Smooth muscle cell (in vitro differentiated cells): Measurements from ENCODE around the gene HSBP1L1. TPM values are rescaled to one million over a fixed set of nuclear protein-coding genes. Genes with fewer than 3 reads are reported as not detected.

Experiments
- DNase-seq: peaks from one replicate; lab custom pipeline; 2025; ENCODE audit not compliant: unreplicated experiment; lab: John Stamatoyannopoulos, UW
- H2AFZ ChIP-seq: fragments of 200-600 bp; sonication (generic); 2 replicates; pipeline ENCODE4 v1.6.0; 2016; ENCODE audit warnings: antibody characterized with exemption, low read depth, mild to moderate bottlenecking
- H3F3A ChIP-seq: fragments of 200-600 bp; sonication (generic); 2 replicates; pipeline ENCODE4 v1.6.0; 2017; ENCODE audit warnings: antibody characterized with exemption, low read depth
- H3K27ac ChIP-seq: fragments of 200-600 bp; sonication (generic); 2 replicates; pipeline ENCODE4 v1.5.1; 2016; ENCODE audit warnings: low read depth, mild to moderate bottlenecking
- H3K27me3 ChIP-seq: fragments of 200-600 bp; sonication (generic); 2 replicates; pipeline ENCODE4 v1.6.1; 2016; ENCODE audit warnings: low read depth, mild to moderate bottlenecking
- H3K36me3 ChIP-seq: fragments of 200-600 bp; sonication (generic); 2 replicates; pipeline ENCODE4 v1.5.1; 2016; ENCODE audit warnings: low read depth
- H3K4me1 ChIP-seq: fragments of 200-600 bp; sonication (generic); 2 replicates; pipeline ENCODE4 v1.5.1; 2016; ENCODE audit warnings: low read depth
- H3K4me2 ChIP-seq: fragments of 200-600 bp; sonication (generic); 2 replicates; pipeline ENCODE4 v1.6.0; 2016; ENCODE audit warnings: mild to moderate bottlenecking
- H3K4me3 ChIP-seq: fragments of 200-600 bp; sonication (generic); 2 replicates; pipeline ENCODE4 v1.5.1; 2016; ENCODE audit warnings: mild to moderate bottlenecking
- H3K79me2 ChIP-seq: fragments of 200-600 bp; sonication (generic); 2 replicates; pipeline ENCODE4 v1.6.0; 2016; ENCODE audit warnings: low read depth, mild to moderate bottlenecking
- H3K9ac ChIP-seq: fragments of 200-600 bp; sonication (generic); 2 replicates; pipeline ENCODE4 v1.6.0; 2016; ENCODE audit warnings: low read depth
- H3K9me3 ChIP-seq: fragments of 200-600 bp; sonication (generic); replicated peaks from 2 replicates; pipeline ENCODE4 v1.5.1; 2016; ENCODE audit warnings: low read depth
- H4K20me1 ChIP-seq: fragments of 200-600 bp; sonication (generic); 2 replicates; pipeline ENCODE4 v1.6.0; 2016; ENCODE audit warnings: low read depth
- WGBS: methylation state at CpG from one replicate; pipeline ENCODE4 v1.1.7; 2016; ENCODE audit warnings: low lambda C conversion rate; 5-methylcytosine and 5-hydroxymethylcytosine counted together
- polyA plus RNA-seq: library from polyadenylated mRNA; unstranded; fragments of >200 nt; fragmentation: Nextera tagmentation; extraction: Ambion mirVana; gene quantifications from 2 replicates; pipeline ENCODE4 v1.2.1, GENCODE V29; 2016
- total RNA-seq: library from RNA; depleted of rRNA; stranded (reverse); fragments of >200 nt; gene quantifications from 2 replicates; pipeline ENCODE4 v1.2.3, GENCODE V29; 2014
- TF ChIP-seq, protein P1 (sequence below): fragments of 200-600 bp; sonication (generic); IDR thresholded peaks from 2 replicates; pipeline ENCODE4 v1.5.1; 2017; ENCODE audit warnings: borderline replicate concordance, mild to moderate bottlenecking, antibody characterized with exemption; ENCODE audit not compliant: insufficient read depth, poor library complexity, severe bottlenecking

Gene HSBP1L1
- total and polyA plus RNA-seq, 2 experiments from 2014 or later: 12.4 to 24.6 TPM

DNA sequence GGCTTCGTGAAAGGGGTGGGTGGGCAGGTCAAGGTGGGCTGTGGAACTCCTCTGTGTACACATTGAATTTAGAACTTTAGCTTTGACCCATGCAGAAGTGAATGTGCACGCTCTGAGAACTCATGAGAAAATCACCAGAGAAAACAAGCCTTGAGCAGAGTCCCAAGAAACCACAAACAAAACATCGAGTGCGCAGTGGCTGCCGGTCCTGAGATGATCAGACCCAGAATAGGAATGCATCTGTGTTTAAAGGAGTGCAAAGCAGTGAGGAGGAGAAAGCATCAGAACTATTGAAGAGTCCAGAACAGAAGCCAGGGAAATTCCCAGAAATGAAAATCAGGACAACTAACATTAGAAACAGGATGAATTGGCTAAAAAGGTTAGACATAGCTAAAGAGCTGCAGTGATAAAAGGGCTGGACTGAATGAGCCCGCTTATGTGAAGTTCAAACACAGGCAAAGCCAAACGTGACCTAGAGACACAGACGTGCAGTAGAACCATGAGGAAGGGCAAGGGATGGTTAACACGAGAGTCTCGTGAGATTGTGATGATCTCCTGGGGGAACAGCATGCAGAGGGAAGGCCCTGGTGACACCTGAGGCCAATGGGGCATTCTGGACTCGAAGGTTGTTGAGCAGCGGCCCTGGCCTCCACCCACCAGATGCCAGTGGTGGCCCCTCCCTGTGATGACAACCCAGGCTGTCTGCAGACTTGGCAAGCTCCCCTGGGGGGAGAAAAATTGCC is 40.3 kb downstream of the HSBP1L1 start:
- Histone ChIP-seq H3K79me2 (no peaks in the 10 kb centered on the region), H3K36me3 (no peaks in the 10 kb centered on the region), H3K27me3 (no peaks in the 10 kb centered on the region), H3K4me1 (no peaks in the 10 kb centered on the region), H3K9me3 (no peaks in the 10 kb centered on the region), H2AFZ (no peak overlapping the region), H3K27ac (no peak overlapping the region), H3K4me3 (no peak overlapping the region), H3K9ac (no peak overlapping the region), H4K20me1 (no peaks in the 10 kb centered on the region), H3K4me2 (no peak overlapping the region), H3F3A (no peaks in the 10 kb centered on the region)
- TF ChIP-seq, protein P1, sequence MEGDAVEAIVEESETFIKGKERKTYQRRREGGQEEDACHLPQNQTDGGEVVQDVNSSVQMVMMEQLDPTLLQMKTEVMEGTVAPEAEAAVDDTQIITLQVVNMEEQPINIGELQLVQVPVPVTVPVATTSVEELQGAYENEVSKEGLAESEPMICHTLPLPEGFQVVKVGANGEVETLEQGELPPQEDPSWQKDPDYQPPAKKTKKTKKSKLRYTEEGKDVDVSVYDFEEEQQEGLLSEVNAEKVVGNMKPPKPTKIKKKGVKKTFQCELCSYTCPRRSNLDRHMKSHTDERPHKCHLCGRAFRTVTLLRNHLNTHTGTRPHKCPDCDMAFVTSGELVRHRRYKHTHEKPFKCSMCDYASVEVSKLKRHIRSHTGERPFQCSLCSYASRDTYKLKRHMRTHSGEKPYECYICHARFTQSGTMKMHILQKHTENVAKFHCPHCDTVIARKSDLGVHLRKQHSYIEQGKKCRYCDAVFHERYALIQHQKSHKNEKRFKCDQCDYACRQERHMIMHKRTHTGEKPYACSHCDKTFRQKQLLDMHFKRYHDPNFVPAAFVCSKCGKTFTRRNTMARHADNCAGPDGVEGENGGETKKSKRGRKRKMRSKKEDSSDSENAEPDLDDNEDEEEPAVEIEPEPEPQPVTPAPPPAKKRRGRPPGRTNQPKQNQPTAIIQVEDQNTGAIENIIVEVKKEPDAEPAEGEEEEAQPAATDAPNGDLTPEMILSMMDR: no peak
- WGBS: 90% methylated on average over 12 of the region's 12 CpGs
- no peak for DNase-seq

DNA sequence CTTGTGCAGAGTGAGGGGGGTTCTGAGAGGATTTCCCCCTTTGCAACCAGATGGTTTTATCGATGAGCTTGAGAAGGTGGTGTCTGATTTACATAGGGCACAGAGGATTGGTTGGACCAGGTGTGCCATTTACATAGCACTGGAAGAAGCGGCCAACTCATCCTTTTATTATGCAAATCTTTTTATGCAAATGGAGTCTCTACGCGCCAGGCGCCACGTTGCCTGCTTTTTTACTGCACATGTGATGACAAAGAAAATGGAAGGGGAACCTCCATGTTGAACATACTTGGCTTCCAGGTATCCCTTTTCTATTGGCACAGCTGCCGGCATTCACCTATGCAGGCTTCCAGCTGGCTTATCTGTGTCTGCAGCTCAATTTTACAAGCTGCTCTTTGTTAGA is 42.3 kb downstream of the HSBP1L1 start:
- TF ChIP-seq, protein P1: no peak
- Histone ChIP-seq H4K20me1 (no peaks in the 10 kb centered on the region), H3F3A (no peaks in the 10 kb centered on the region), H3K27me3 (no peaks in the 10 kb centered on the region), H2AFZ (no peak overlapping the region), H3K27ac (no peak overlapping the region), H3K79me2 (no peaks in the 10 kb centered on the region), H3K9ac (no peak overlapping the region), H3K4me2 (no peak overlapping the region), H3K36me3 (no peaks in the 10 kb centered on the region), H3K4me3 (no peak overlapping the region), H3K4me1 (no peaks in the 10 kb centered on the region), H3K9me3 (no peaks in the 10 kb centered on the region)
- 78% methylated on average over 7 of the region's 7 CpGs for WGBS
- DNase-seq: no peak

DNA sequence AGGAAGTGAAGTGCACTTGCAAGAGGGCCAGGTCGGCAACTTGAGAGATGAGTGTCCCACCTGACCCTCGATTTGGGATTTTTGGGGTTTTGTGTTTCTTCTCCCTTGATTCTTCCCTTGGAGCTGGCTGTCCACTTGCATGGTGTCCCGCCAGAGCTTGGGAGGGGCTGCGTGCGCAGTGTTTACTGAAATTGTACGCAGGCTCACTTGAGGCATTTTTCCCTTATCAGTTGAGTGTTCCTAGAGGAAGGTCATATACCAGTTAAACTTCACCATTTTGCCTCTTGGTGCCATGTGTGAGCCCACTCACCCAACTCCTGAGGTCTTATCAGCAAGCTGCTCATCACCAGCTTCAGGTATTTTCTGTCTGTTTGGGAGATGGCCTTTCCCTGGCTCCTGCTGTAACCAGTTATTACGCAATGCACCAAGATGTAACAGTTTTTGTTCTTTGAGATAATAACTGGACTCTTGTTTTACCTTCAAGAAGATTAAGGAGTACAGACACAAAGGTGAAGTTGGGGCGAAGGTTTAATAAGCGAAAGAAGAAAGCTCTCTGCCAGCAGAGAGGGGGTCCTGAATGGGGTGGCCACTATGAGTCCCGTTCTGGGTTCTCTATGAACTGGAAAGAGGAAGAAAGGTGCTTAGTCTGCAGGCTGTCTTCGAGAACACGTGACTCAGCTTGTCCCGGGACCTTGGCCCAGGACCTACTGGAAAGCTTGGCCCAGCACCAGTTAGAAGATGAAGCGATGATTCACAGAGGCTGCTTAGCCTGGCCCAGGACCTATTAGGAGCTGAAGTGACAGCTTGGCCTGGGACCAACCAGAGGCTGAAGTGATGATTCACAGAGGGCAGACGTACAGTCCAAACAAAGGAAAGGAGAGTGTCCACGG is 45.5 kb downstream of the HSBP1L1 start:
- no peaks in the 10 kb centered on the region for H3F3A ChIP-seq
- H3K79me2 ChIP-seq: no peaks in the 10 kb centered on the region
- H3K4me2 ChIP-seq: no peak overlapping the region
- H3K4me1 ChIP-seq: no peaks in the 10 kb centered on the region
- H2AFZ ChIP-seq: no peak overlapping the region
- no peak overlapping the region for H3K9ac ChIP-seq
- H3K27me3 ChIP-seq: no peaks in the 10 kb centered on the region
- WGBS: 74% methylated on average over 16 of the region's 16 CpGs
- H3K4me3 ChIP-seq: no peak overlapping the region
- H3K27ac ChIP-seq: no peak overlapping the region
- H3K36me3 ChIP-seq: no peaks in the 10 kb centered on the region
- H4K20me1 ChIP-seq: no peaks in the 10 kb centered on the region
- H3K9me3 ChIP-seq: no peaks in the 10 kb centered on the region
- DNase-seq: no peak
- TF ChIP-seq, protein P1: no peak
